22Rv1 (cell line): ENCODE results near the gene PIK3R6.

Experiments
- CTCF ChIP-seq: fragments of 450-650 bp; IDR thresholded peaks from 2 replicates; pipeline ENCODE4 v1.5.1; 2017; ENCODE audit warnings: mild to moderate bottlenecking
- ZFX ChIP-seq: fragments of 450-650 bp; IDR thresholded peaks from 2 replicates; pipeline ENCODE4 v1.6.1; 2017; ENCODE audit warnings: antibody characterized with exemption, borderline replicate concordance

- TF ChIP-seq CTCF (no peak), ZFX (no peak)
Measured at GRCh38 chr17:8896087-8896486, 28.6 kb upstream of the PIK3R6 start.
